Upper lobe of left lung (tissue), 4 donors: ENCODE data around the gene ASPHD2.

Experiments used
- EP300 ChIP-seq, 4 donors: sonication (generic); formaldehyde crosslinking; IDR thresholded peaks; one replicate each; pipeline ENCODE4 v1.5.1; 2017; ENCODE audit warnings: antibody characterized with exemption in 4 of 4, control low read depth in 2 of 4
- TF ChIP-seq, protein P1 (sequence below), 6 experiments: fragments of 450-650 bp in 4 of 6; fragments of 200-600 bp in 2 of 6; sonication (generic) in 2 of 6; IDR thresholded peaks; one replicate each; pipeline ENCODE4 v1.5.1; 2016 to 2019; ENCODE audit warnings: antibody characterized with exemption in 6 of 6

DNA sequence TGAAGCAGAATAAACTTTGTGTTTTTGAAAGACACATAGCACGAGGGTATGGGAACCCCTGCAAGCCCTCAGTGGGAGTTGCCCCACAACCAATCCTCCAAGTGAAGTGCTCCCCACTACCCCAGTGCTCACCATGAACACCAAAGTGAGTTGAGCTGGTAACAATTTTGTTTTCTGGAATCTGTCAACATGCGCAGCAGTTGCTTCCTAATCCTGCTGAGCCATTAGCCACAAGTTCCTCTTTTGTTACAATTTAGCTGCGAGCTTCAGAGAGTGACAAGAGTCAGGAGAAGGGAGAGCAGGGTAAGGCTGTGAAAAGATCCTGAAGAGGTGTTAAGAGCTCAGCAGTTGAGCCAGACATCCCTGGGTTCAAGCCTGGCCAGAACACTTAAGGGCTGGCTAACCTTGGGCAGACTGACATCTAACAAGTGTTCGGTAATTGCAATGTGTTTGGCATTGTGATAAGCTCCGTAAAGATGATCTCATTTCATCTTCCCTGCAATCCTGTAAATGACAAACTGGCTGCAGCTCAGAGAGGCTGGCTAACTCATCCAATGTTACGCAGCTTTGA, 24.1 kb upstream of the ASPHD2 start:
- TF ChIP-seq EP300 (IDR thresholded peaks at IDR 0.05): no peak
- TF ChIP-seq, protein P1, sequence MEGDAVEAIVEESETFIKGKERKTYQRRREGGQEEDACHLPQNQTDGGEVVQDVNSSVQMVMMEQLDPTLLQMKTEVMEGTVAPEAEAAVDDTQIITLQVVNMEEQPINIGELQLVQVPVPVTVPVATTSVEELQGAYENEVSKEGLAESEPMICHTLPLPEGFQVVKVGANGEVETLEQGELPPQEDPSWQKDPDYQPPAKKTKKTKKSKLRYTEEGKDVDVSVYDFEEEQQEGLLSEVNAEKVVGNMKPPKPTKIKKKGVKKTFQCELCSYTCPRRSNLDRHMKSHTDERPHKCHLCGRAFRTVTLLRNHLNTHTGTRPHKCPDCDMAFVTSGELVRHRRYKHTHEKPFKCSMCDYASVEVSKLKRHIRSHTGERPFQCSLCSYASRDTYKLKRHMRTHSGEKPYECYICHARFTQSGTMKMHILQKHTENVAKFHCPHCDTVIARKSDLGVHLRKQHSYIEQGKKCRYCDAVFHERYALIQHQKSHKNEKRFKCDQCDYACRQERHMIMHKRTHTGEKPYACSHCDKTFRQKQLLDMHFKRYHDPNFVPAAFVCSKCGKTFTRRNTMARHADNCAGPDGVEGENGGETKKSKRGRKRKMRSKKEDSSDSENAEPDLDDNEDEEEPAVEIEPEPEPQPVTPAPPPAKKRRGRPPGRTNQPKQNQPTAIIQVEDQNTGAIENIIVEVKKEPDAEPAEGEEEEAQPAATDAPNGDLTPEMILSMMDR (IDR thresholded peaks at IDR 0.05): no peak
